Retinal pigment epithelial cell (primary cell): ENCODE results near the gene NPAS3.

ENCODE experiments used
- DNase-seq: peaks from one replicate; pipeline ENCODE4 v3.0.0-alpha.2; 2010; ENCODE audit warnings: low read depth
- H3K4me3 ChIP-seq: 2 replicates; pipeline ENCODE4 v1.5.1; 2011; ENCODE audit warnings: mild to moderate bottlenecking, low read length, control low read depth, moderate library complexity
- CTCF ChIP-seq: conservative IDR thresholded peaks from 2 replicates; pipeline ENCODE4 v1.5.1; 2011; ENCODE audit warnings: low read depth, low read length, control low read depth, inconsistent platforms

NPAS3 gene

GRCh38 chr14:33030386-33030785 lies 91.7 kb downstream of the NPAS3 start:
- no peak for DNase-seq
- TF ChIP-seq CTCF: no peak
- H3K4me3 ChIP-seq: no peak overlapping the region

GRCh38 chr14:33035416-33036194 lies 96.9 kb downstream of the NPAS3 start:
- no peak overlapping the region for H3K4me3 ChIP-seq
- no peak for TF ChIP-seq CTCF
- no peak for DNase-seq

- TF ChIP-seq CTCF: no peak
- no peak overlapping the region for H3K4me3 ChIP-seq
- DNase-seq: no peak
Observed at GRCh38 chr14:33039311-33039710, 100.6 kb downstream of the NPAS3 start.

- no peak for DNase-seq
- no peak for TF ChIP-seq CTCF
- no peak overlapping the region for H3K4me3 ChIP-seq
Observed at GRCh38 chr14:33040372-33041140, 101.9 kb downstream of the NPAS3 start.

GRCh38 chr14:33042591-33042990 lies 103.9 kb downstream of the NPAS3 start:
- DNase-seq: no peak
- TF ChIP-seq CTCF: no peak
- H3K4me3 ChIP-seq: no peak overlapping the region

- no peak overlapping the region for H3K4me3 ChIP-seq
- DNase-seq: no peak
- TF ChIP-seq CTCF: no peak
Observed at GRCh38 chr14:33045760-33046159, 107.1 kb downstream of the NPAS3 start.

GRCh38 chr14:33052943-33053342 lies 114.3 kb downstream of the NPAS3 start:
- H3K4me3 ChIP-seq: no peak overlapping the region
- DNase-seq: no peak
- TF ChIP-seq CTCF: no peak
